K562 (cell line): ENCODE data around the gene ELF2. TPM values are rescaled to one million over a fixed set of nuclear protein-coding genes. Genes with fewer than 3 reads are reported as not detected.
A peak's percentile ranks its signal among the peaks of the same experiment; 100 is the strongest.

Source experiments
- C11orf30 ChIP-seq: fragments of 450-650 bp; IDR thresholded peaks from 2 replicates; pipeline ENCODE4 v1.6.1; 2016; ENCODE audit warnings: low read depth, mild to moderate bottlenecking
- CUX1 ChIP-seq: fragments of 200-800 bp; sonication (Bioruptor generic); IDR thresholded peaks from 2 replicates; pipeline ENCODE4 v1.6.1; 2016; ENCODE audit warnings: missing genetic modification characterization, missing compliant biosample characterization
- MAFK ChIP-seq: IDR thresholded peaks from 2 replicates; pipeline ENCODE4 v1.6.1; 2011; ENCODE audit warnings: low read length, improper control_type of control experiment
- SMARCC2 ChIP-seq: fragments of 450-650 bp; IDR thresholded peaks from 2 replicates; pipeline ENCODE4 v1.6.1; 2017; ENCODE audit warnings: antibody characterized with exemption, moderate library complexity, mild to moderate bottlenecking, low read depth
- SMARCE1 ChIP-seq: fragments of 450-650 bp; IDR thresholded peaks from 2 replicates; pipeline ENCODE4 v1.7.1; 2016; ENCODE audit warnings: mild to moderate bottlenecking
- polyA plus RNA-seq, 8 experiments: library from polyadenylated mRNA; depleted of rRNA in 4 of 8; stranded (reverse) in 5 of 8; unstranded in 3 of 8; fragments of >200 nt; fragmentation: Nextera tagmentation in 2 of 8; fragmentation: Illumina TruSeq in 1 of 8; extraction: Ambion mirVana in 2 of 8; extraction: Trizol in 1 of 8; gene quantifications; 2 replicates each; pipeline versions ENCODE4 v1.2.1 to v1.2.3, GENCODE V29; 2011 to 2014; ENCODE audit warnings: inconsistent platforms in 1 of 8, missing spikeins in 1 of 8
- total RNA-seq, 7 experiments: library from RNA; depleted of rRNA in 6 of 7; stranded (reverse); fragments of >200 nt in 6 of 7; fragmentation: Illumina TruSeq in 2 of 7; extraction: Trizol in 2 of 7; gene quantifications; 2 replicates each; pipeline versions ENCODE4 v1.2.1 to v1.2.3, GENCODE V29; 2011 to 2021; ENCODE audit warnings: low replicate concordance in 1 of 7
- TF ChIP-seq, protein P1 (sequence below): fragments of 450-650 bp; IDR thresholded peaks from 2 replicates; pipeline ENCODE4 v1.6.1; 2016; ENCODE audit warnings: antibody characterized with exemption

The ELF2 gene
- total and polyA plus RNA-seq, 9 of the 15 experiments (the other 6 are each of a cell fraction or from before 2014, with no cell fraction given), result 9.4 to 58.7 (median 41.6) TPM

DNA sequence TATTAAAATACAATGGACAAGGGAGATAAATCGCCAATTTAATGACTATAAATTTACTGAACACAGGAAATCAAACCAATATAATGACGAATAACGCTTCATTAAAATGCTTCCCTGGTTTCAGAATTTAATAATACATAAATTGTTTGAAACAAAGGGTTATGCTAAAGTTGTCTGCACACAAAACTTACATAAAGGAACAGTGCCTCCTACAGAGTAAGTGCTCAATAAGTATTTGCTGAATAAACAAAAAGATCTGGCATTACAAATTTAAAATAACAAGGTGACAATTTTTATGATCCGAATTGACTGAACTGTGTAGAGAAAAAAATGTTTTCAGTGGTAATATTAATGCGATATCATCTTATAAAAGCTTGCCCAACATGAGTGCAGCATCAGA, 91.9 kb downstream of the ELF2 start (continued):
- peak; percentile 98 for TF ChIP-seq C11orf30
- peak; percentile 93 for TF ChIP-seq MAFK
- TF ChIP-seq, protein P1, sequence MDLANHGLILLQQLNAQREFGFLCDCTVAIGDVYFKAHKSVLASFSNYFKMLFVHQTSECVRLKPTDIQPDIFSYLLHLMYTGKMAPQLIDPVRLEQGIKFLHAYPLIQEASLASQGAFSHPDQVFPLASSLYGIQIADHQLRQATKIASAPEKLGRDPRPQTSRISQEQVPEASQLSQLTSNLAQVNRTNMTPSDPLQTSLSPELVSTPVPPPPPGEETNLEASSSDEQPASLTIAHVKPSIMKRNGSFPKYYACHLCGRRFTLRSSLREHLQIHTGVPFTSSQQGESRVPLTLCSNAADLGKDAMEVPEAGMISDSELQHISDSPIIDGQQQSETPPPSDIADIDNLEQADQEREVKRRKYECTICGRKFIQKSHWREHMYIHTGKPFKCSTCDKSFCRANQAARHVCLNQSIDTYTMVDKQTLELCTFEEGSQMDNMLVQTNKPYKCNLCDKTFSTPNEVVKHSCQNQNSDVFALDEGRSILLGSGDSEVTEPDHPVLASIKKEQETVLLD, result no peak
- TF ChIP-seq SMARCC2, result peak; percentile 81; the same call in 1 of the 2 replicates
- no peak for TF ChIP-seq CUX1
- TF ChIP-seq SMARCE1, result peak; percentile 44; the same call in 1 of the 2 replicates
